ENCODE data around the gene UNC45A.
"Not testable (repeated sequence)": the region's sequence is repeated elsewhere in the genome, so short reads cannot be mapped to it uniquely, and the experiment has no call there.

Gene UNC45A

GRCh38 chr15:90918034-90918788 is 16.9 kb upstream of the UNC45A start:
- no peak for DNase-seq

- no peak for DNase-seq
Observed at GRCh38 chr15:90918835-90919234, 16.2 kb upstream of the UNC45A start.

- no peak for DNase-seq
Observed at GRCh38 chr15:90921887-90922286, 13.2 kb upstream of the UNC45A start.

- not testable (repeated sequence) for DNase-seq
Observed at GRCh38 chr15:90922712-90923322, 12.3 kb upstream of the UNC45A start.

- no peak for DNase-seq
Observed at GRCh38 chr15:90924375-90924774, 10.7 kb upstream of the UNC45A start.

- not testable (repeated sequence) for DNase-seq
Observed at GRCh38 chr15:90926766-90927165, 8.3 kb upstream of the UNC45A start.

GRCh38 chr15:90928106-90928505 is 7.0 kb upstream of the UNC45A start:
- not testable (repeated sequence) for DNase-seq

GRCh38 chr15:90929246-90930019 is 5.7 kb upstream of the UNC45A start:
- no peak for DNase-seq

- peak; percentile 24 for DNase-seq
Observed at GRCh38 chr15:90930861-90931574, 4.1 kb upstream of the UNC45A start.

- no peak for DNase-seq
Observed at GRCh38 chr15:90931575-90931827, 3.6 kb upstream of the UNC45A start.

- peak; percentile 95 for DNase-seq
Observed at GRCh38 chr15:90931828-90932659, 3.0 kb upstream of the UNC45A start, which contains the start of gene HDDC3. TSS of gene HDDC3 (minus strand) at chr15:90932549. CDS start at chr15:90932540, 9 bp downstream.

- DNase-seq: no peak
Observed at GRCh38 chr15:90932660-90932991, 2.5 kb upstream of the UNC45A start.

GRCh38 chr15:90933301-90933700 is 1.8 kb upstream of the UNC45A start:
- no peak for DNase-seq

- DNase-seq: peak; percentile 90
Observed at GRCh38 chr15:90934256-90934948, 683 bp upstream of the UNC45A start.

GRCh38 chr15:90936823-90937222 is 1.7 kb downstream of the UNC45A start:
- DNase-seq: no peak

- no peak for DNase-seq
Observed at GRCh38 chr15:90938261-90938660, 3.2 kb downstream of the UNC45A start.

GRCh38 chr15:90939756-90940155 is 4.7 kb downstream of the UNC45A start:
- DNase-seq: no peak

- DNase-seq: no peak
Observed at GRCh38 chr15:90941038-90941437, 6.0 kb downstream of the UNC45A start.

- no peak for DNase-seq
Observed at GRCh38 chr15:90942354-90943120, 7.5 kb downstream of the UNC45A start.

GRCh38 chr15:90945091-90945490 is 10.0 kb downstream of the UNC45A start:
- DNase-seq: no peak

GRCh38 chr15:90946538-90946937 is 11.5 kb downstream of the UNC45A start:
- DNase-seq: no peak

Data from NCI-H2171 treated with DMSO at 0.1 percent for 48 hours (cell line).